Measurements from ENCODE around the gene ZNF219.

DNA sequence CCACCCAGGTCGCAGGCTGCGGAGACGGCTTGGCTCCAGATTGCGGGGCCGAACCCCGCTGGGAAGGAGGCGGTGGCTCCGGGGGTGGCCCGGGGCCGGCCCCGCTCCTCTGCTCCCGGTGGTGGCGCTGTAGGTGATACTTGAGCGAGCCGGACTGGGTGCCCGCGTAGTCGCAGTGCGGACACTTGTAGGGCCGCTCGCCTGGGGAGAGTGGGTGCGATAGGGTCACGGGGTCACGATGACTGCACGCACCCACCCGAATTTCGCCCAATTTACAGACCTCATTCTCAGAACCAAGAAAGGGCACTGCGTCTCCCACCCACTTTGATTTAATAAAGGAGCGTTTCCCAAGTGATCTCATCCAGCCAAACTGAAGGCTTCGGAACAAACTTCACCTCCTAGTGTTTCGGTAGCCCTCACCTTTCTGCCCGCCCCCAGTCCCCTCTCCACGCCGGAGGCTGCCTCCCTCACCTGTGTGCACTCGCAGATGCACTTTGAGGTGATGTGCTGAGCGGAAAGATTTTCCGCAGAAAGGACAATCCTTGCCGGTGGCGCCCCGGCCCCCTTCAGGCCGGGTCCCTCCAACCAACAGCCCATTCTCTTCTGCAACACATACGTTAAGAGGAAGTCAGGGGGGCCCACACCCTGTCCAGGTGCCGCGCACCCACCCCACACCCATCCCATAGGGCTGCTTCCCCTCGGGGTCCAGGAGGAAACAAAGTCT lies 7.4 kb downstream of the ZNF219 start:
- TF ChIP-seq, protein P1, sequence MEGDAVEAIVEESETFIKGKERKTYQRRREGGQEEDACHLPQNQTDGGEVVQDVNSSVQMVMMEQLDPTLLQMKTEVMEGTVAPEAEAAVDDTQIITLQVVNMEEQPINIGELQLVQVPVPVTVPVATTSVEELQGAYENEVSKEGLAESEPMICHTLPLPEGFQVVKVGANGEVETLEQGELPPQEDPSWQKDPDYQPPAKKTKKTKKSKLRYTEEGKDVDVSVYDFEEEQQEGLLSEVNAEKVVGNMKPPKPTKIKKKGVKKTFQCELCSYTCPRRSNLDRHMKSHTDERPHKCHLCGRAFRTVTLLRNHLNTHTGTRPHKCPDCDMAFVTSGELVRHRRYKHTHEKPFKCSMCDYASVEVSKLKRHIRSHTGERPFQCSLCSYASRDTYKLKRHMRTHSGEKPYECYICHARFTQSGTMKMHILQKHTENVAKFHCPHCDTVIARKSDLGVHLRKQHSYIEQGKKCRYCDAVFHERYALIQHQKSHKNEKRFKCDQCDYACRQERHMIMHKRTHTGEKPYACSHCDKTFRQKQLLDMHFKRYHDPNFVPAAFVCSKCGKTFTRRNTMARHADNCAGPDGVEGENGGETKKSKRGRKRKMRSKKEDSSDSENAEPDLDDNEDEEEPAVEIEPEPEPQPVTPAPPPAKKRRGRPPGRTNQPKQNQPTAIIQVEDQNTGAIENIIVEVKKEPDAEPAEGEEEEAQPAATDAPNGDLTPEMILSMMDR (CRISPR knock-in tag; IDR thresholded peaks at IDR 0.05) = no peak; the same call in 1 of the 2 replicates
- TF ChIP-seq KLF9 (CRISPR knock-in tag; IDR thresholded peaks at IDR 0.05; ENCODE audit: low read depth) (no peak), NFYB (CRISPR knock-in tag; IDR thresholded peaks at IDR 0.05) (no peak), PPARG (CRISPR knock-in tag; conservative IDR thresholded peaks at IDR 0.05) (no peak), POLR2A (IDR thresholded peaks at IDR 0.05; ENCODE audit: insufficient read depth in 1 of 2, low read depth in 2 of 2, low read length in 2 of 2) (no peak), ZNF232 (CRISPR knock-in tag; IDR thresholded peaks at IDR 0.05; ENCODE audit: borderline replicate concordance) (no peak), CREB1 (IDR thresholded peaks at IDR 0.05) (no peak), CREB1 (CRISPR knock-in tag; IDR thresholded peaks at IDR 0.05) (no peak)
- TF ChIP-seq, protein P2, sequence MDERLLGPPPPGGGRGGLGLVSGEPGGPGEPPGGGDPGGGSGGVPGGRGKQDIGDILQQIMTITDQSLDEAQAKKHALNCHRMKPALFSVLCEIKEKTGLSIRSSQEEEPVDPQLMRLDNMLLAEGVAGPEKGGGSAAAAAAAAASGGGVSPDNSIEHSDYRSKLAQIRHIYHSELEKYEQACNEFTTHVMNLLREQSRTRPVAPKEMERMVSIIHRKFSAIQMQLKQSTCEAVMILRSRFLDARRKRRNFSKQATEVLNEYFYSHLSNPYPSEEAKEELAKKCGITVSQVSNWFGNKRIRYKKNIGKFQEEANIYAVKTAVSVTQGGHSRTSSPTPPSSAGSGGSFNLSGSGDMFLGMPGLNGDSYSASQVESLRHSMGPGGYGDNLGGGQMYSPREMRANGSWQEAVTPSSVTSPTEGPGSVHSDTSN (CRISPR knock-in tag; IDR thresholded peaks at IDR 0.05) = no peak
- TF ChIP-seq, protein P3, sequence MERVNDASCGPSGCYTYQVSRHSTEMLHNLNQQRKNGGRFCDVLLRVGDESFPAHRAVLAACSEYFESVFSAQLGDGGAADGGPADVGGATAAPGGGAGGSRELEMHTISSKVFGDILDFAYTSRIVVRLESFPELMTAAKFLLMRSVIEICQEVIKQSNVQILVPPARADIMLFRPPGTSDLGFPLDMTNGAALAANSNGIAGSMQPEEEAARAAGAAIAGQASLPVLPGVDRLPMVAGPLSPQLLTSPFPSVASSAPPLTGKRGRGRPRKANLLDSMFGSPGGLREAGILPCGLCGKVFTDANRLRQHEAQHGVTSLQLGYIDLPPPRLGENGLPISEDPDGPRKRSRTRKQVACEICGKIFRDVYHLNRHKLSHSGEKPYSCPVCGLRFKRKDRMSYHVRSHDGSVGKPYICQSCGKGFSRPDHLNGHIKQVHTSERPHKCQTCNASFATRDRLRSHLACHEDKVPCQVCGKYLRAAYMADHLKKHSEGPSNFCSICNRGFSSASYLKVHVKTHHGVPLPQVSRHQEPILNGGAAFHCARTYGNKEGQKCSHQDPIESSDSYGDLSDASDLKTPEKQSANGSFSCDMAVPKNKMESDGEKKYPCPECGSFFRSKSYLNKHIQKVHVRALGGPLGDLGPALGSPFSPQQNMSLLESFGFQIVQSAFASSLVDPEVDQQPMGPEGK (CRISPR knock-in tag; IDR thresholded peaks at IDR 0.05) = no peak
- TF ChIP-seq, protein P4, sequence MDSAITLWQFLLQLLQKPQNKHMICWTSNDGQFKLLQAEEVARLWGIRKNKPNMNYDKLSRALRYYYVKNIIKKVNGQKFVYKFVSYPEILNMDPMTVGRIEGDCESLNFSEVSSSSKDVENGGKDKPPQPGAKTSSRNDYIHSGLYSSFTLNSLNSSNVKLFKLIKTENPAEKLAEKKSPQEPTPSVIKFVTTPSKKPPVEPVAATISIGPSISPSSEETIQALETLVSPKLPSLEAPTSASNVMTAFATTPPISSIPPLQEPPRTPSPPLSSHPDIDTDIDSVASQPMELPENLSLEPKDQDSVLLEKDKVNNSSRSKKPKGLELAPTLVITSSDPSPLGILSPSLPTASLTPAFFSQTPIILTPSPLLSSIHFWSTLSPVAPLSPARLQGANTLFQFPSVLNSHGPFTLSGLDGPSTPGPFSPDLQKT (CRISPR knock-in tag; IDR thresholded peaks at IDR 0.05; ENCODE audit: borderline replicate concordance) = no peak

Data from HepG2 (cell line).